ENCODE measurements around the gene PHF11.

Gene PHF11

DNA sequence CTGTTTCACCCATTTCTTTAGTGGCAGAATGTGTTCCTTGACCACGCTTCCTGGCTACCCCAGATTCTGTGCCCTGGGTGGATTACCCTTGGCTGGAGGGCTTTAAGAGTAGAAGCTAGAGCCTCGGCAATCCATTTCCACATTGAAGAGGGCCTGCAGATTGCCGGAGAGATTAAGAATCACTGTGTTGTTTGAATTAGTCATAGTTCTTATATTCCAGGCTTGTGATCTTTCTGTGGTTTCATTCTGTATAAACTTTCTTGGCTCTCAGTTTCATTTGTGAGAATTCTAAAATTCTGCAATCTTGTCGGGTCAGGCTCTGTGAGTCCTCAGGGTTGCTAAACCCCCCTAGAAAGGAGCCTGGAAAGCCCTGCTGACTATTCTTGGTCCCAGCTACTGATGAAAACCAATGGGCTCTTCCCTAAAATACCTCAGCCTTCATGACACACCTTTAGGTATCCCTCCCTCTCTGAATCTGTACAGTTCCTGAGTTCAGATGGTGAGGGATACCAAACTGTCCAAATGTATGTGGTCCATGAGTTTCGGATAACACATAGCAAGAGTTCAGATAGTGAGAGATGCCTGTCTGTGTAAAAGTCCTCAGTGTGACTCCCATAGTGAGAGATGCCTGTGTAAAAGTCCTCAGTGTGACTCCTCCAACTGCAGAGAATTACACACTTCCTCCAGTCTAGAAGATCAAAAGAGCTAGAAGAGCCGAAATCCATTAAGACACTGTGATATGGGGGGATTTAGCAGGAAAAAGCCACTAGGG is 4.3 kb downstream of the PHF11 start:
- no peak for DNase-seq

DNA sequence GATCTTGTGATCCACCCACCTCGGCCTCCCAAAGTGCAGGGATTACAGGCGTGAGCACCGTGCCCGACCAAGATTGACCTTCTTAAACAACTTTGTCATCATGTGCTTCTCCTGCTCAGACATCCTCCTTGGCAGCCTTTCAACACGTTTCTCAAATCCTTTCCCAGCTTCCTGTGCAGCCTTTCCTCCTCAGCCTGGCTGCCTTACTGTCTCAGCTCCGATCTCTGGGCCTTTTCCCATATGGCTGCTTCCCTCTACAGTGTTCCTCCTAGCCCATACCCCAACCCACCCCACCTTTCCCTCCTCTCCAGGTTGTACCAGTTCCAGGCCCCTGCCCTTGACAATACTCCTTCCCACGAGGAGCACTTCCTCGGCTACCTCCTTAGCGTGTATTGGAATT is 7.2 kb downstream of the PHF11 start:
- DNase-seq, result no peak

DNA sequence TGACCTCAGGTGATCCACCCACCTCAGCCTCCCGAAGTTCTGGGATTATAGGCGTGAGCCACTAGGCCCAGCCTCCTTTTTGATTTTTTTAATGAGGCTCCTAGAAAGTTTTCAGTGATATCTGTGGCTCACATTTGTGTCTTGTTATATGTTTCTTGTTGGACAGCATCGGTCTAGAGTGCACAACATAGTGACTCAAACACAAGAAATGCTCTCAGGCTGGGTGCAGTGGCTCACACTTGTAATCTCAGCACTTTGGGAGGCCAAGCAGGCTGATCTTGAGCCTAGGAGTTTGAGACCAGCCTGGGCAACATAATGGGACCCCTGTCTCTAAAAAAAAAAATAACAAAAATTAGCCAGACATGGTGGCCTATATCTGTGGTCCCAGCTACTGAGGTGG is 8.2 kb downstream of the PHF11 start:
- DNase-seq, result no peak

DNA sequence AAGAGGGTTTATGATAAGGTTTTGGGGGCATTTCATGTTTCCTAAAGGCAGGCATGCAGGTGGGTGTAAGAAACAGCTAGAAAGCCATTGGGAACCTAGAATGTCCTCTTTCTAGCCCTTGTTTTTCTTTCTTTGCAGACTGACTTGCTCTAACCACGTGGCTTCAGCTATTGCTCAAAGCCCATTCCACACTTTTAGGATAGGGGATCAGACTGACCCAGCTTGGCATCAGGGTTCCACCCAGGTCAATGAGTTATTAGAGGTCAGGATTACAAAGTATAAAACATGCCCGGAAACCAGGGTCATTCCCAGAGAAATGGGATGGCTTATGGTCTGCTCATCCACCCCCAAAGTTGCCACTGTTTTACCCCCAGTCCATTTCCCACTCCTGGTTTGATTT is 16.8 kb downstream of the PHF11 start:
- DNase-seq, result no peak

DNA sequence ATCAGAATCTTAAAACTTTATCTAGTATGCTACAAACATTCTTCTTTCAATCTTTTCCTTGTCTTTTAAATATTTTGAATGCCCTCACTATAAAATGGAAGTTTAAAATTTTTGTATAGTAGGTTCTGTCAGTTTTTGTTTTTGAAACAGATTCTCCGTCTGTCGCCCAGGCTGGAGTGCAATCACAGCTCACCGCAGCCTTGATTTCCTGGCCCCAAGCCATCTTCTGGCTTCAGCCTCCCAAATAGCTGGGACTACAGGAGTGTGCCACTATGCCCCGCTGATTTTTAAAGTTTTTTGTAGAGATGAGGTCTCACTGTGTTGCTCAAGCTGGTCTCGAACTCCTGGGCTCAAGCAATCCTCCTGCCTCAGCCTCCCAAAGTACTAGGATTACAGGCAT is 20.7 kb downstream of the PHF11 start:
- no peak for DNase-seq

DNA sequence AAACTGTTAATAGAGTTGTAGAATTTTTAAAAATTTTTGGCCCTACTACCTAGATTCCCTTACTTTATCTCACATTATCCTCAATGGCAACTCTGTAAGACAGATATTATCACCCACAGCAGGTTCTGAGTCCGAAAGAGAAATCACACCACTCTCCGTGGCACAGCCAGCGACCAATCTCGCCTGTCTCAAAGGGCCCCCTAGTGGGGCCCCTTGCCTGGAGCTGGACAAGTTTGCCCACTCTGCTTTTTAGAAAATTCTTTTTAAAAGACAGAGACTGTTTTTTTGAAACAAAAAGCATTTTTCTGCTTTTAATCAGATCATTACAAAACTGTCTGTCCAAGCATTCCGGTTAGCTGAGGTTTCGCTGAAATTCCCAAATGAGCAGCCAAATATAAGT is 21.7 kb downstream of the PHF11 start:
- no peak for DNase-seq

DNA sequence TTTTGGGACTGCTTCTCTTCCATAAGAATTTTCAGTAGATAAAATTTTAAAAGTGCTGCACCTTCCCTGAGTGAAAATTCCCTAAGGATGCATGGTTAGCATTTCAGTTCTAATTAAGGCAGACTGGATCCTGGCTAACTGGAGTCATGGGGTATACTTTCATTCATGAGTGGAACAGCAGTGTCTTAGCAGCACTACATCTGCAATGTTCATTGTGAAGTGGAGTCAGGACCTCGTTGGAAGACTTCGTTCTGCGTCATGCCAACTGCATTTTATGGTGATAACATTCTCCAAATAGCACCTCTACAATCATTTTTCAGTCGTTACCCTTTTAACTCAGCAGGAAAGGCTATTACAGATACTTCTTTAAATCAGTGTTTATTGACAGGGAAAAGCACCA is 25.5 kb downstream of the PHF11 start:
- no peak for DNase-seq

DNA sequence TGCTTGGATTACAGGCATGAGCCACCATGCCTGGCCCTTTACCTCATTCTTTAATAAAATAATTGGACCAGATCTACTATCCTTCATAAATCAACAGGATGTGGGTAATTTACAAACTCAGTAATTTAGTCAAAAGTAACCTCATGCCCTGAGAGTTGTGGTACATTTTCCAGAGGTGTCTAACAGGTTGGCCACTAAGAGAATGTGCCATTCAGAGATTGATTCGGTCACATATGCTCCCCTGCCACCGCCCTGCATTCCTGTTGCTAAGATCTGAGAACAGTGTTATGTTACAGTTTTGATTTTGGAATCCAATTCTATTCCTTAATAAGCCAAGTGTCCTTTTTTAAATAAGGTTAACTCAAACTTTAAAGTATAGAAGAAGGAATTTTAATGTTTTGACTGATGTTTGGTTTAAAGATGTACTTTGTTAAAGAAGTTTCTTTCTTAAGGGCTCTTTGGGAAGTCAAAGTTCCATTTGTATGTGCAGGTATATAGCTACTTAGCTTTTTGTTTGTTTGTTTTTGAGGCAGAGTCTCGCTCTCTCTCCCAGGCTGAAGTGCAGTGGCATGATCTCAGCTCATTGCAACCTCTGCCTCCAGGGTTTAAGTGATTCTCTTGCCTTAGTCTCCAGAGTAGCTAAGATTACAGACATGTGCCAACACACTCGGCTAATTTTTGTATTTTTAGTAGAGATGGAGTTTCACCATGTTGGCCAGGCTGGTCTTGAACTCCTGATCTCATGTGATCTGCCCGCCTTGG is 29.2 kb downstream of the PHF11 start:
- no peak for DNase-seq

DNA sequence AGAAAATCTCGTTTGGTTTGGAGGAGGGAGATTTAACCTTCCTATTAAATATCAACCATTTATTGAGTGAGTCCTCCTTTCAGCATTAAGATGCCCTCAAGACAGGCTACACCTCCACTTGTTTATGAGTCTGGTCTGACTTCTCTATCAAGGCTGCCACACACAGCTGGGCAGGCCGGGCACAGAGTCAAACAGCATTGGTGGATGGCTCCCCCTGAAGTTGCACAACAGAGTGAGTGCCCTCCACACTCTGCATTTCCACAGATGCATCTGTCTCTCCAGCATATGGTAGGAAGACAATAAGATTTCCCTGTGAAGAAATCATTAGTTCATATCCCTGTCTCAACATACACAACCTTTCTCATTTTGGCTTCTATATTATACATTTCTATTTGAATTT is 31.4 kb downstream of the PHF11 start:
- no peak for DNase-seq

DNA sequence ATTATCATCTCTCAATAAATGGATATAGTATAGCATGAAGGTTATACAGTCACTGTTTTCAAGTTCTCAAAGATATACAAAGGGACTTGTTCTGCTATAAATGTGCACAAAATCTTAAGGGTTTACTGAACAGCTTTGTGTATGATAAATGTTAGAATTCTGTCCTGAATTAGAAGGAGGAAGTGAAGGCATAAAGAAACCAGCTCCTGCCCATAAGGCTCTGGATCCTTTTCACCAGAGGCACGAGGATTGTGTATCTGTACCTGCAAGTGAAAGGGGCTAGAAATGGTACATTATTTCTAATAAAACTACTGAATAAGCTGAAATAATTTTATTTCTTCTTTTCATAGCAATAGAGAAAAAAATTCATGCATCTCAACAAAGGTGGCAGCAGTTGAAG is 32.4 kb downstream of the PHF11 start:
- no peak for DNase-seq

DNA sequence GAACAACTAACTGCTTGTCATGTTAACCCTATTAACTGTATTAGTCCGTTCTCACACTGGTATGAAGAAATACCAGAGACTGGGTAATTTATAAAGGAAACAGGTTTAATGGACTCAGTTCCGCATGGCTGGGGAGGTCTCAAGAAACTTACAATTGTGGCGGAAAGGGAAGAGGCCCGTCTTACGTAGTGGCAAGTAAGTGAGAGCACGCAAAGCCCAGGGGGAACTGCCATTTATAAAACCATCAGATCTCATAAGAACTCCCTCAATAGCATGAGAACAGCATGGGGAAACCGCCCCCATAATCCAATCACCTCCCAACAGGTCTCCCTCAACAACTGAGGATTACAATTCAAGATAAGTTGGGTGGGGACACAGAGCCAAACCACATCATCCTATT is 34.7 kb downstream of the PHF11 start:
- no peak for DNase-seq

DNA sequence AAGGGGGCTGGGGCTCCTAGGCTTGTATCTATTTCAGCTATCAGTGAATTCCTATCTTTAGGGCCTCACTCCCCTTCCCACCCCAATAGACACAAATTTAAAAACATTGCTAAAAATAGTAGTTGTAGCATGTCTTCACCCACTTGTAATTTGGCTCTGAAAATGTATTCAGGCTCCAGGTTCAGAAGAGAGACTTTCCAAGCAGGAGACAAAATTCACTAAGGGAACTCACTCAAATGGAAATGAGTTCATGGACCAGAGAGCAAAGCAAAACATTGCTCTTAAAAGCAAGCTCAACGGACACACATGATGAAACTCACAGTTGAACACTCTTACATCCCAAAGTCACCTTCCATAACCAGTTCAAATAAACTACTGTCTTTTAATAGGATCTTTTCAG is 36.8 kb downstream of the PHF11 start:
- no peak for DNase-seq

DNA sequence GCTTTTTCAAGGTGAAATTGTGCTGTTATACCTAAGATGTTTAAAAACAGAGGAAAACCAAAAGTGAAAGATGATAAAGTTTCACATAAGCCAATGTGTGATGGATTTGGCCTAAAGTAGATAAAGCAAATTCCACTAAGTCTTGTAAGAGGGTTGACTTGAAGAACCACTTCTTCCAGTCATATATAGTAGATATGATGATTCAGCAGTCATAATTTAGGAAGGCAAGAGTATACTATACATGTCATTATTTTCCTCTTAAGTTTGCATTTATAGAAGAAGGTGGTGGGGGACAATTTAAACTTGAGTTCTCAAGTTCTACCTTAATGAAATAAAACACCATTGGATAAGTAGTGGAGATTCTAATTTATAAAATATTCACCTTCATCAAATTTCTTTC is 37.3 kb downstream of the PHF11 start:
- no peak for DNase-seq

DNA sequence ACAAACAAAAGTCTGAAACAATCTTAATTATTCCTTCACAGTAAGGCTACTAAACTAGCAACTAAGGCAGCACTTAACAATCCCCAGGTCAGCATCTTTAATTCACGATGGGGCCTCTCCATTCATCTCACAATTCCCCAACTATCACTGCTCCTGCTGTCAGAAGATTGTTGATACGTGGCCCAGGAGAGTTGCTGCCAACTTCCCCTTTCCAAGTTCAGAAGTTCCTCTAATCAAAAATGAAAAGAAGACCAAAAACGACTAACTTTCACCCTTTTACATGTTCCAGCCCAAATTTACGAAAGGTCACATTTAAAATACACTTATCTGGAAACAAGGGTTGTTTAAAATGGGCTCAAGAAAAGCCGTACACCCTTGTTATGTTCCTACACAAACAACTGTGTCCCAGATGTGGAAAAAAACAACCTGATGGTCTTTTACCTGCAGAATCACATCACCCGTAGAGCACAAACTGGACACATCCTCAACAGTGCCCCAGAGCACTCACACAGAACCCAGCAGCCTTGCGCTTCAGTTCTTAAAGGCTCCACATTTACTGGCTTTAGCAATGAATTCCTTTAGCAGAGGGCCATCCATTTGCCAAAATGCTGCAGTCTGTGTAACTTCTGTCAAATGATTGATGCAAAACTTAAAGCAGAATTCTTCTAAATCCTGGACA is 38.0 kb downstream of the PHF11 start:
- DNase-seq, result no peak

DNA sequence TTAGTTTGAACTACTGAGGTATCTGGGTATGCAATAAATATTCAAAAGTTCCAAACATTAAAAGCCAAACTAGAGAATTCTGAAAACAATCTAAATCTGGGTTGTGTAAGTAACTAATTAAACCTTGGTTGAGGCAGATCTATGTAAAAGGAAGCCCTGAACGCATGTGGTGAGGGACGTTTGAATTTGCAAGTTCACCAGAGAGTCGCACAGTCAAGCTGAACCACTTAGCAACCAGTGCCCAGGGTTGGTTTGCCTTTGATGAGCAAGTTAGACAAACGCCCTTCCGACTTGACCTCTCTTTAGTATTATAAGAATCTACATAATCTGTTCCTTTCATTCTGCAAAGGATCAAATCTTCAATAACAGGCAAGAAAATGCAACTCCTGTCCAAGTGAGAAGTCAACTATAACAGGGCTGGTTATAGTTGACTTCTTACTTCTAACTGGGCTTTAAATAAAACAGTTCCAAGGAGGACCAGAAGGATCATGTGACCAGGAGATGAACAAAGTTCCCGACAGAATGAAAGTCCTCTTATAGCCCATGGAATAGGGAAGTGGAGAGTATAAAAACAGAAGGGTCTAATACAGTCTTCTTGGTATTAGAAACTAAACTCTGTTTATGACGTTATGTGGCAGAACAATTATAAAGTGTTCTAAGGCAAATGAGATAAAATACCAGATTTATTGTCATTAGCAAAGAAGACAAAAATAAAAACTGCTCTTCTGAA is 40.6 kb downstream of the PHF11 start:
- no peak for DNase-seq

DNA sequence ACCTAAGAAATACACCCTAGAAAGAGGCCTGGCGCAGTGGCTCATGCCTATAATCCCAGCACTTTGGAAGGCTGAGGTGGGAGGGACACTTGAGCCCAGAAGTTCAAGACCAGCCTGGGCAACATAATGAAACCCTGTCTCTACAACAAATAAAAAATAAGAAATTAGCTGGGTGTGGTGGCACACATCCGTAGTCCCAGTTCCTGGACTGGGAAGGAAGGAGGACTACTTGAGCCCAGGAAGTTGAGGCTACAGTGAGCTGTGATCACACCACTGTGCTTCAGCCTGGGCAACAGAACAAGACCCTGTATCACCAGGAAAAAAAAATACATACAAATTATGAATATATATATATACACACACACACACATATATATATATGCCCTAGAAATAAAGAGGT is 42.7 kb downstream of the PHF11 start:
- no peak for DNase-seq

DNA sequence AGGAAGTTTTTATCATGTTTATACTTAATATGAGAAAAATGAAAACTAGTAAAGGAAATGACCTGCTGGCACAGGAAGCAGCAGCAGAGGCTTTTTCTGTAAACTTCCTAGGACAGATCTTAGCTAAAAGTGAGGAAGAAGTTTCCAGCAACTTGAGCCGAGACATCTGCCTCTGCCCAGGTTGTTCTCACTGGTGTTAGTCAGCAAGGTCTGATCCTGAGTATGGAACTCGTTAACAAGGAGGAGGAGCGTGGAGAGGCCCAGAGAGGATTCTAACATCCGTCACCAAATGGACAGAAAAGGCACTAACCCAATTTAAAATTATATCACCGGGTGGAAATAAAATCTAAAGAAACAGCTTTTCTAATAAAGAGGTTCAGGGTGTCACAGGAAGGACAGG is 43.6 kb downstream of the PHF11 start:
- DNase-seq, result no peak

DNA sequence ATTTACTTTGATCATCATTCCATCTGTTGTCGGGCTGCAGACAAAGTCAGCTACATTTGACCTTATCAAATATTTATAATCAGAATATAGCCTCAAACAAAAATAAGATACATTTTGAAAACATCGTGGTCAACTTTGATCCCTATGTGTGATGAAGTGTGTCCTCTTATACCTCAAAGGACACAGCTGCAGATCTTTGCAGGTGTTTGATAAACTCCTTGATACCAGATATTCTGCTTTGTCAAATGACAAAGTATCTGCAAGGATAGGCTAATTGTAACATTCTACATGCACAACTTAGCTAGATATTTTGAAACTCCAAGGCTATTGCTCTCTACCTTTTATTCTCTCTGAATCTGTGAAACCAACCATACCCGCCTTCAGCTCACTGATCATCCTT is 44.0 kb downstream of the PHF11 start:
- no peak for DNase-seq

DNA sequence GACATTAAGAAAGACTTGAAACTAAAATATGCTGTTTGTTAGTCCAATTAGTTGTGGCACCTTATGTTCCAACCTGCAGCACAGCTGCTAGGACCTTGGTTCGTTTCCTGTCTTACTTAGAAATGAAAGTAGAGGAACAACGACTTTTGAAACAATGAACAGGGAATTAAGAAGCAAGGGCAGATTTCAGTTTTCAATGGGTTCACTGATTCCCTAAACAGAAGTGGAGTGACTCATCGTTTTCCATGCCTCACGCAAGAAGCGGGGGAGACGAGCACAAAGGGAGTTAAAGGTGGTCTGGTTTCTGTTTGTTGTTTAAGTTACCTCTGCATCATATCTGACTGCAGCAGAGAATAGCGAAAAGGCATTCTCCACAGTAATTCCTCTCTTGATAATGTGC is 44.8 kb downstream of the PHF11 start:
- no peak for DNase-seq

DNA sequence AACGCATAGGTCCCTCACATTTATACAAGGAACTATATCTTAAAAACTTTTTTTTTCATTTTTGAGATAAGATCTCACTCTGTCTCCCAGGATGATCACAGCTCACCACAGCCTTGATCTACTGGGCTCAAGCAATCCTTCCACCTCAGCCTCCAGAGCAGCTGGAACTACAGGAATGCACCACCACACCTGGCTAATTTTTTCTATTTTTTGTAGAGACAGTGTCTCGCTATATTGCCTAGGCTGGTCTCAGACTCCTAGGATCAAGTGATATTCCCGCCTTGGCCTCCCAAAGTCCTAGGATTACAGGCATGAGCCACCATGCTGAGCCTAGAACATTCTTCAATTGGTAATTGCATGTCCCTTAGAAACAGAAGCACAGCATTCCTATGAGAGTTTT is 47.9 kb downstream of the PHF11 start:
- no peak for DNase-seq

DNA sequence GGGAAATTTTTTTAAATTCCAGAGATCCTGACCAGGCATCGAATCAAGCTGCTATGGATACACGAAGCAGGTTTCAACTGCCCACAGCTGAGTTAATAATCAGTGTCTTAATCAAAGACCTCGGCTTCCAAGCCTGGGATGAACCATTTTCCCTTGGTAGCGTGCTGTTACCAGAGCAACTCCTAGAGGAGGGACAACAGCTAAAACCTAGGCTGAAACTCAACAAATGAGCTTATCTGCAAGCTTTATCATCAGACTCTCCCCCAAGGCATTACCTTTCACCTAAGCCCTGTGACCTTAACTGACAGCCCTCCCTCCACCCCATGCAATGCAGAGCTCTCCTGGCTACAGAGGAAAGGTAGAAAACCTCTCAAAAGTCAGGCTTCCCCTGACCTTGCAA is 49.9 kb downstream of the PHF11 start:
- no peak for DNase-seq

DNA sequence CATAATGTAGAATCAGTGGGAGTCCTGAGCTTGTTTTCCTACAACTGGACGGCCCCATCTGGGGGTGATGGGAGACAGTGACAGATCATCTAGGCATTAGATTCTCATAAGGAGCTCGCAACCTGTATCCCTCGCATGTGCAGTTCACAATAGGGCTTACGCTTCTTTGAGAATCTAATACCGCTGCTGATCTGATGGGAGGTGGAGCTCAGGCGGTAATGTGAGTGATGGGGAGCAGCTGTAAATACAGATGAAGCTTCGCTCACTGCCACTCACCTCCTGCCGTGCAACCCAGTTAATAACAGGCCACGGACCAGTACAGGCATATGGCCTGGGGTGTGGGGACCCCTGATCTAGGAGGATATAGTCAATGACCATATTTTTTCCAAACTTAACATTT is 50.8 kb downstream of the PHF11 start:
- DNase-seq, result no peak

DNA sequence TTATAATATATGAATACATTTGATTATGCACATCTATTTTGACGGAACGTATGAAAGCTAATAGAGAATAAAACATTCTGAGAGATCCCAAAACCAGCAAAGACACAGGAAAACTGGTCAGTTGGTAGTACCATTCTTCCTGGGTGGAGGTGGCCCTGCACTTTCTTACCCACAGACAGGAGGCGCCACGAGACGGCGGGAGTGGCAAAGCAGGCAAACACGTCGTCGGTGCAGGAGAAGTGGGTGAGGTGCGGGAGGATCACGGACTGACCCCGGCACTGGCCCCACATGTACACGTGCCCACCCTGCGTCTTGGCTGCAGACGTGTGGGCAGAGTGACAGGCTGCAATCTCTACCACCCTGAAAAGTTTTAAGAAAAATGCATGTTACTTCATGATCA is 53.5 kb downstream of the PHF11 start:
- DNase-seq, result no peak

All from NCI-H510A (cell line).